ENCODE data around the gene SPACA7.
"Not testable (repeated sequence)": the region's sequence is repeated elsewhere in the genome, so short reads cannot be mapped to it uniquely, and the experiment has no call there.

The SPACA7 gene

DNA sequence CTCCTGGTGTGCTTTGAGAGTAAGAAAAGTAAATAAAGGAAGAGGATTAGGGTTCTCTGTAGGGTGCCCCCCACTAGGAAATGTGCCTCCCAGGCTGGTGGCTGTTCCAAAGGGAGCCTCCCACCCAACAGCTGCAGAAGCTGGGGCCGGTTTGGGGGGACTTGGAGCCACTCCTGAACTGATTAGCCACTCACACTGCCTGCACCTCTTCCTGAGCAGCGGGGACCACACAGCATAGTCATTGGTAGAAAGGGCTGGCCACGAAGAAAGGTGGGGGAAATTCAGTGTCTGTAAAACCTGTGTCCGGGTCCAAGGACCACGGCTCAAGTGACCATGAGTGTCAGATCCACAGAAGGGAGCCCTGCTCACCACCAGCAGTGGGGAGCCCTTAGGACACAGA, 55.6 kb downstream of the SPACA7 start:
- no peak for DNase-seq

DNA sequence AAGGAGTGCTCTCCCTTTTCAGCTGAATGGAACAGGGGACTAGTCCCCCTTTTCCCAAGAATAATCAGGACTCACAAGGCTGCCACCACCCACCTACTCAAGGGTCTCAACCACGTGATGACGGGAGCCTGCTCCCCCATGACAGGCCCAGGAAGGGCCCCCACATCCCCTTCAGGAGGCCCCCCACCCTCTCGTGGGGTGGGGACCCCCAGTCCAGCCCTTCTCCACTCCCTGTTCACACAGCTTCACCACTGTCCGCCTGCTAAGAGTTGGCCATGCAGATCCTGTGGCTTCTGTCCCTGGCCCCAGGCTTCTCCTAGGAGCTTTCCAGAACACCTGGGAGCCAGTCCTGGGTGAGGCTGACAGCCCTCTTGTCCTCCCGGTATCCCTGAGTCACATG, 56.6 kb downstream of the SPACA7 start:
- not testable (repeated sequence) for DNase-seq

DNA sequence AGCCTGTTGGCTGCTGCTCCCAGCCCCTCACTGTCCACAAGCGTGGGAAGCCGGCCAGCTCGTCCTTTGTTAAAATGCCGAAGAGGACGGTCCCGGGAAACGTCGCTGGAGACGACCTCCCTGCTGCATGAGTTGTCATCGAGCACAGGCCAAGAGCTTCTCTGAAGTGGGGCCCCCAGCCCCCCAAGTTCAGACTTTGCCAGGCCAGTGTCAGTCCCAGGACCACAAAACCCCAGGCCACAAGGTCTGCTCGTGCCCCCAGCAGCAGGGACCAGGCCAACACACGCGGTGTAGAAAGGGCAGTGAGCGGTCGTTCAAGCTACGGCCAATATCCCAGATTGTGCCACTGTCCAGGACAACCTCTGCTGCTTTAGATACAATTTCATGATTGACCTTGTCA, 57.4 kb downstream of the SPACA7 start:
- not testable (repeated sequence) for DNase-seq

DNA sequence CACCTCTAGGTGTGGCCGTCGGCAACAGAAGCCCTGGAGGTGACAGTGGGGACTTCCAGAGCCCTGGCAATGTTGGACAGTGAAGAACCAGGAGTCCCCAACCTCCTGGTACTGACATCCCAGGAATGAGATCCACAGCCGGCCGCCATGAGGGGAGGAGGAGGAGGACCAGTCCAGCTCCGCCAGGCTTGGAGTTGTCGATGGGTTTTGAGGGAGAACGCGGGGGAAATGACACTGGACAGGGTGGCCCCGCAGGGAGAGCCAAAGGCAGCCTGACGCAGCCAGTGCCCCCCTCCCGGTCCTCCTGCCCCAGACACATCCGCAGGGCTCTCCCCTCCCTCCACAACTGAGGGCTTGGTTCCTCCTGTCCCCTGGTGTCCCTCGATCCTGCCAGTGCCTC, 57.9 kb downstream of the SPACA7 start:
- DNase-seq = no peak

DNA sequence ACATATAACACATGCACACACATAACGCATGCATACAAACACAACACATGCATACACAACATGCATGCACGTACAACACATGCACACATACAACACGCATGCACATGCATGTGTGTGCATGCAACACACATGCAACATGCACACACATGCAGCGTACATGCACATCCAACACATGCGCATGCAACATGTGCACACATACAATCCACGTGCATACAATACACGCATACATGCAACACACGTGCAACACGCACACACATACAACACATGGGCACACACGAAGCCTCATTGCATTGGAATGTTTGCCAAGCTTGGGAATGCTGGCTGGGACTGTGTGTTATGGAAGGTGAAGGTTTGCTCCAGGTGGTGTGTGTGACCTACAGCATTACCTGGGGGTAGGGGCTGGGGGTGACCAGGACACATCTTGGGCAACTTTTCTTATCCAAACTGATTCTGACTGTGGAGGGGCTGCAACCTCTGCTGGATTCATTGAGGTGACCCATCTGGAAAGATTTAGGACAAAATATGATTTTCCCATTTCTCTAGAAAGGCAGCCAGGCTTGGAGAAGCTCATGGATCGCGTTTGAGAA, 58.9 kb downstream of the SPACA7 start:
- no peak for DNase-seq

DNA sequence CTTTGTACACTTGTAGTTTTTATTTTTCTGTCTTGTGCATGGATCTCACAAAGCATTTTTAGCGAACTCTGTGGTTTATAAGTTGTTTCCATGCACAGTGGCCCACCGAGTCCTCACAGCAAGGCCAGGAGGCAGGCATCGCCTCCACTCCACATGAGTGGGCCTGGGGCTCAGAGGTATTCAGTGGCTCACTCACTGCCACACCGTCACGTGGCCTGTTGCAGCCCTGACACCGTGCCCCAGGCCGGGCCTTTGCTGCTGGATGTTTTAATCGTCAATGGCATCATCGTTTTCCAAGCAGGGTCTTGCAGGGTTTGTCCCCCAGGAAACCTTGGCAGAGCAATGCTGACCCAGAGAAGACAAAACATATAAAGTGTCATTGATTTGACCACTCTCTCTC, 59.8 kb downstream of the SPACA7 start:
- DNase-seq = no peak

DNA sequence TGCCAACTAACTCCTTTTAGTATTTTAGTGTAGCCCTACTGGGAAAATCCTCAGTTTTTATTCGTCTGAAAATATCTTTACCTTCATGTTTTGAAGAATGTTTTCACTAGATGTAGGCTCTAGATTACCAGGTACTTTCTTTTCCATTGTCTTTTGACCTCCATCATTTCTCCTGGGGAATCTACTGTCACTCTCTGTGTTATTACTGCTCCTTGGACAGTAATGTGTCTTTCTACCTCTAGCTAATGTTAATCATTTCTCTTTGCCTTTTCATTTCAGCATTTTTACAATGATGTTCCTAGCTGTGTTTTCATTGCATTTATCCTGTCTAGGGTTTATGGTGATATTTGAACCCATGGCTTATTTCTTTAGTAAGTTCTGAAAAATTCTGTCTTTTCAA, 61.9 kb downstream of the SPACA7 start:
- DNase-seq = no peak

DNA sequence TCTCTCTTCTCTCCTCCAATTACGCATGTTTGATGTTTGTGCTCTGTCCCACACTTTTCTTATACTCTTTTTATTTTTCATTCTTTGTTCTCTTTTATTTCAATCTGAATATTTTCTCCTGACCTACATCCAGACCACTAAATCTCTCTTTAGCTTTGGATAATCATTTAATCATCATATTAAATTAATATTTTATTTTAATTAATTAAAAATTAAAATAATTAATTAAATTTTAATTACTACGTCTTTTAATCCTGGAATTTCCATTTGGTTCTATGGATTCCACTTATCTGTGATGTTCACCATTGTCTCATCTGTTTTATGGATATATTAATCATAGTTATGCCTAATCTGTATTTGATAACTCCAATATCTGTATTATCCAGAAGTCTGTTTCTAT, 62.4 kb downstream of the SPACA7 start:
- DNase-seq = no peak

DNA sequence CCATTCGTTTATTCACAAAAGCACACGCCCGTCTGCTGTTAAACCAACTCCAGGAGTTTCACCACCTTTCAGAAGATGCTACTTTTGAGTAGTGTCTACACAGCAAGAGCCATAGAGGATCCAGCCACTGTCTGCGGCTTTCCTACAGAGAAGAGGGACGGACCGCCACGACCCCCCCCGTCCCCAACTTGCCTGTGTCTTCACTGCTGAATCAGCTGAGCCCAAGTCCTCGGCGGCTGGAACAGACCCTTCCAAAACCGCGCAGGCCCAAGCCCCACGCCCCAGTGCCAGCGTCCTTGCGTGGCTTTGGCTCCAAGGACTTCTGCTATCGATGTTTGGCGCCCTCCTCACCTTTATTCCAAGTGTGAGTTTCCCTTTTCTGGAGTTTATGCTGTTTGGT, 65.1 kb downstream of the SPACA7 start:
- DNase-seq = no peak

DNA sequence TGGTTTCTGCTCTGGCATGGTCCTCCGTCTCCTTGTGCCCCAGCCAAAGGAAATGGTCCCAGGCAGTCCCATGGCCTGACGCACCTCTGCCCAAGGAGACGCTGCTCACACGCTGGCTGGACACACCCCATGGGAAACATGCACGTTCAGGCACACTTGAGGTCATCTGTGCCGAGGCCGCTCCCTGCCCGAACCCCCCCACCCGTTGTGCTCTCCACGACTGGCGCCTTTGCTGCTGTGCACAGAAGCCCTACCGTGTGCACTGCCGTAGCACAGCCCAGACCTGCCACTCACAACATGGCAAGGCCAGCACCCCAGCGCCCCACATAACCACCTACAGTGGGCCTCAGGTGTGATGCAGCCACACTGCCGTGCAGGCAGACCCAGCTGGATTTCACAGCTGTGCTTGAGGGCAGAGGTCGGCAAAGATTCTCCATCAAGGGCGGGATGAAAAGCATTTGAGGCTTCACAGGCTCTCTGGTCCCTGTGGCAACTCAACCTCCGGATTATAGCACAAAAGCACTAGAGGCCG, 65.7 kb downstream of the SPACA7 start:
- no peak for DNase-seq

DNA sequence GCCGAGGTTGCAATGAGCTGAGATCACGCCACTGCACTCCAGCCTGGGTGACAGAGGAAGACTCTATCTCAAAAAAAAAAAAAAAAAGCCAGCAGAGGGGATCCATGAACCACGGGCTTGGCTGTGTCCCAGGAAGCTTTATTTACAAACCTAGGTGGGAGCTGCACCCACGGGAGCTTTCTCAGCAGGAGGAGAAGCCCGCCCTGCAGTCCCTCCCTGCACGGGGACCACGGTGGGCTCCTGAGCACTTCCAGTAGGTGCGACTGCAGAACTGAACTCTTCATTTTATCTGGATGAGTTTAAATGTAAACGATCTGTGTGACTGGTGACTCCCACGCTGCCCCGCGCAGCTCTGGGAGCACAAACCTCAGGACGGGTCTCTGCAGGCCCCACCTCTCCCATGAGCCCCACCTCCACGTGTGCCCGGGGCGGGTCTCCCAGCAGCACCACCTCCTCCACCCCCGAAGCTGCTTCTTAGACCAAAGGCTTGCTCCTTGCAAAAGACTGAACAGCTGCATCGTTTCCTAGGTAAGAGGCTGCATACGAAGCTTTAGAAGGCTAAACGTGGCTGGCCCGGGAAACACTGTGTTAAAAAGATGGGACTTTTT, 66.4 kb downstream of the SPACA7 start:
- DNase-seq = no peak

DNA sequence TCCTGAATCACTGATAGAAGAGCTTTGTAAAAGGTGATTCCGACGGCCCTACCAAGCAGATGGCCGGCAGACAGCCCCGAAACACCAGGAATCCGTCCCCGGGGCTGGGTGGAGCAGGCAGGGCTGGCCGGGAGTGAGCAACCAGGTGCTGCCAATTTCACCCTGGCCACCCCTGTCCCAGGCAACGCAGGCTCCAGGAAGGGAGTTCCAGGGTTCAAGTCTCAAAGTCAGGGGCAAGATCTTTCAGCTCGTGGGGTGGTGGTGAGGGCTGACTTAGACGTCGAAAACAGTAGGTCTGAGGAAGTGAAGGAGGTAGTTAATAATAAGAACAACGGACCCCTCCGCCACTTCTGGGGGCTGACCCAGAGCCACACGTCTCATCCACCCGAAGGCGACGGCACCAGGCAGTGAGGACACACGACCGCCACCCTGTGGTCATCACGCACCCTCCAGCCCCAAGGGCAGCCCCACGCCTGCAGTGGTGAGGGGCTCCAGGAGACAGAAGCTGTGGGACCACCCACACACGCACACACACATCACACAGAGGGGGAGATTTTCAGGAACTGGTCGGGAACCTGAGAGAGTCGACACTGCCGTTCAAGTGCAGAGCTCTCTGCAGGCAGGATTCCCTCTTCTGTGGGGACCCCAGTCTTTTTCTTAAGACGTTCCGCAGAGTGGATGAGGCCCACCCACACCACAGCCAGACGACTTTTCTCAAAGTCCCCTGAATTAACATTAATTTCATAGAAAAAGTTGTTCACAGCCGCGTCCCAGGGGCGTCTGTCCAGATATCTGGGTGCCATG, 67.2 kb downstream of the SPACA7 start:
- DNase-seq = no peak

DNA sequence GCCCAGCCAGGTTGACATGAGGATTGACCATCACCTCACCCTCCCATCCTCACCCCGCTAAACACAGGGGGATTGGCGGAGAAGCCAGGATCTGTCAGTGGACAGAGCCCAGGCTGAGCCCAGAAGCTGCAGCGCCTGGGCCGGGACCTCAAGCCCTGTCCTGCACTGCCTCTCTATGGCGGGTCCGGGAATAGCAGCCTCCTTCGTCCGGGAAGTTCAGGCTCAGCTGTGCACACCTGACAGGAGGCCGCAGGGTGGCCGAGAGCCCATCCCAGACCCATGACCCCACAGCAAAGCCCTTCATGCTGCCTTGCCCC, 67.8 kb downstream of the SPACA7 start:
- no peak for DNase-seq

DNA sequence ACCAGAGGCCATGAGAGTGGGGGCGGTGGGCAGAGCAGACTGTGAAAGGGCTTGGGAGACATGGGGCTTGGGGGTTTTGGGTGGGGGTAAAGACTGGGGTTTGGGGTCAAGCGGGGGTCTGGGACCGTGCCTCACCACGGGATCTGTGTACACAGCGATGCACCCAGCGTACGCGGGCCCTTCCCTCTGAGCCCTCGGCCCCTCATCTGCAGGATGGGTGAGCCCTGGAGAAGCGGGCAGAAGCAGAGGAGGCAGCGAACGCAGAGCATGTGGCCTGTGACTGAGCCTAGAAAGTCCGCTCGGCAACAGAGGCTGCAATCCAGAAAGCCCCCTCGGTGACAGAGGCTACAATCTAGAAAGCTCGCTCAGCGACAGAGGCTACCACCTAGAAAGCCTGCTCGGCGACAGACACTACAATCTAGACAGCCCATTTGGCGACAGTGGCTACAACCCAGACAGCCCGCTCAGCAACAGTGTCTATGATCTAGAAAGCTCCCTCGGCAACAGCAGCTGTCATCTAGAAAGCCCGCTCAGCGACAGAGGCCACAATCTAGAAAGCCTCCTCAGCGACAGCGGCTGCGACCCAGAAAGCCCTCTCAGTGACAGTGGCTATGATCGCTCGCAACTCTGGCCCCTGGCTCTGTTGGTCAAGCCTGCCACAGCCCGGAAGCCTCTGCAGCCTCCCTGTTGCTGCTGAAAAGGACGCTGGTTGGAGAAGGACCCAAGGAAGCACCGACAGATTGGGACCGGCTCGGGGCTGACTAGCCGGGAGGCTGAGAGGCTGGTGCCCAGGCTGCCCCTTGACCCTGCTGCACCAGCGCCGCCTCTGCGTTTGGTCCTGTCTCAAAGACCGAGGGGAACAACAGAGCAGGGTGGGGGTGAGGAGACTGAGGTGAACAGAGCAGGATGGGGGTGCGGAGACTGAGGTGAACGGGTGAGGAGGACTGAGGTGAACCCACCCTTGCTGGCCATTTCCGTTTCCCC, 68.6 kb downstream of the SPACA7 start:
- no peak for DNase-seq

DNA sequence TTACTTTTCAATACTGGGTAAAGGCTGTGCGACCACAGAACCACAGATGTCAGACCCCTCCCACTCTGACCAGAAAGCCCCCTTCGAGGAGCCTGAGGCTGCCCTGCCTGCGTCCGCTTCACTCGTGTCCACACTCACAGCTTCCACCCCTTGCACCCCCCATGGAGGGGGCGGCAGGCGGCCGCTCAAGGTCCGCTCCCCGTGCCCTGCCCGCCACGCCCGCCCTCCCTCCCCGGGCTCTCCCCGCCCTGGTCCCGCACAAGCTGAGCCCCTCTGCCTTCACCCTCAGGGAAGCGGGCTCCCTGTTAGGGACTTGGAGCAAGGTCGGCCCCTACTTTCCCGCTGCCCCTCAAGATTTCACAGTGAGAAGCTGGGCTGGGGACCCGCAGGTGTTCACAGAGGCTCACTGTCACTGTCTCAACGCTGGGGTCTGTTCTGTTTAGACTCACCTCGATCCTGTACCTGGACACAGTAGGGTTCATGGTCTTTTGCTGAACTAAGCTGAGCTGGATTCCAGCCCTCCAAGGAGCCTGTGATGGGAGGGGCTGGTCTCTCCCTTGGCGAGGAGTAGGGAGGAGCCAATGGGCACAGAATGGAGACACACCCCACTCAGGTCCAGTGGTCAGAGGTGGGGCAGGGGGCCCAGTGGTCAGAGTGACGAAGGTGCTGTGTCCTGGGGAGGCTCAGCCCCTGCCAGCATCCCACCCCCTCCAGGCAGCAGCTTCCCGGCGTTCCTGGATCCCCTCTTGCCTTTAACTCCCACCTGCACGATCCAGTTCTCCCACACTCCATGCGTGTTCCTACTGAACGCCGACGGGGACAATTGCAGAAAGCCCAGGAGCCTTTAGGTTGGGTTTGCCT, 69.5 kb downstream of the SPACA7 start:
- no peak for DNase-seq

DNA sequence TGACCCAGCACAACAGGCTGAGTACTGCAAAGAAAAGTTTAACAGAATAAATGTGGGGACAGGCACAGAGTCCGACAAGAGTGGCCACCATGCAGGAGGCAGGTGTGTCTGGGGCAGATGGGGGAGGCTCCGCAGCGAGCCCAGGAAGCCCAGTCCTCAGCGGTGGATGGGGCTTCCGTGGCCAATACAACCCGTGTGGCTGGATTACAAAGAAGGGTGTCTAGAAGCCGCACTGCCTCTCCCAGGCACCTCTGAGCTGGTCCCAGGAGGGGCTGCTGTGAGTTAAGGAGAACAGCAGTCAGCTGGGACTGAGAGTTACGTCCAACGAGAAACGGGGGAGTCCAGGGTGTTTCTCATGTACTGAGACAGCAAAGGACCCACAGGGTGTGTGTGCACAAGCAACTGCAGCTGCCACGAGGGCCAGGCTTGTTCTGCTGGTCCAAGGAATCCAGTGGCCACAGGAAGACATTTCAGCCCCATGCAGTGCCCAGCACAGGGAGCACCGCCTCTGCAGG, 70.2 kb downstream of the SPACA7 start:
- DNase-seq = no peak

DNA sequence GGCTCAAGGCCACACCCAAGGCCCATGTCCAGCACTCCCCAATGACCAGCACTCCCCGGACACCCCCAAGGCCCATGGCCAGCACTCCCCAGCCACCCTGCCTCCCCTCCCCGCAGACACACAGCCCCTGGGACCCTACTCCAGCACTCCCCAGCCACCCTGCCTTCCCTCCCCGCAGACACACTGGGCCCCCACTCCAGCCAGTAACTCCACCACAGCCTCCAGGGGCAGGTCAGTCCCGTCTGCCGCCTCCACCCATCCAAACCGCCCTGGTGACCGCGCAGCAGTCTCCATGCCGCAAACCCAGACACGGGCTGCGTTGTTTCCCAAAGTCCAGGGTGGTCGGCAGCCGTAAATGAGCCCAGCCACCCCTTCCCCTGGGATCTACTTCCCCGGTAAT, 70.7 kb downstream of the SPACA7 start:
- DNase-seq = no peak

DNA sequence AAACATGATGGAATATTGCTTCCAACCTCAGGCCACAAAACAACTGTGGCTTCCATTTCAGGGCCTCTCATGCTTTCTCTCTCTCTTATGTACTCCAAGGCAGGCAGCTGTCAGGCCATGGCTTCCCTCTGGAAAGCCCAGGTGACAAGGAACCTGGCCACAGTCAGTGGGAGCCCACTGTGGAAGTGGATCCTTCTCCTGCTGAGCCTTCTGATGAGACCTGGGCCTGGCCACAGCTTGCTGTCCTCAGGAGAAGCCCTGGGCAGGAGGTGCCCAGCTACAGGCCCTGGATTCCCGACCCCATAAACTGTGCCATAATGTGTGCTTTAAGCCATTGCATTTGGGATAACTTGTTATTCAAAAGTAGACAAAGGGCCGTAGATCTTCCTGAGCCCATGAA, 71.2 kb downstream of the SPACA7 start:
- no peak for DNase-seq

DNA sequence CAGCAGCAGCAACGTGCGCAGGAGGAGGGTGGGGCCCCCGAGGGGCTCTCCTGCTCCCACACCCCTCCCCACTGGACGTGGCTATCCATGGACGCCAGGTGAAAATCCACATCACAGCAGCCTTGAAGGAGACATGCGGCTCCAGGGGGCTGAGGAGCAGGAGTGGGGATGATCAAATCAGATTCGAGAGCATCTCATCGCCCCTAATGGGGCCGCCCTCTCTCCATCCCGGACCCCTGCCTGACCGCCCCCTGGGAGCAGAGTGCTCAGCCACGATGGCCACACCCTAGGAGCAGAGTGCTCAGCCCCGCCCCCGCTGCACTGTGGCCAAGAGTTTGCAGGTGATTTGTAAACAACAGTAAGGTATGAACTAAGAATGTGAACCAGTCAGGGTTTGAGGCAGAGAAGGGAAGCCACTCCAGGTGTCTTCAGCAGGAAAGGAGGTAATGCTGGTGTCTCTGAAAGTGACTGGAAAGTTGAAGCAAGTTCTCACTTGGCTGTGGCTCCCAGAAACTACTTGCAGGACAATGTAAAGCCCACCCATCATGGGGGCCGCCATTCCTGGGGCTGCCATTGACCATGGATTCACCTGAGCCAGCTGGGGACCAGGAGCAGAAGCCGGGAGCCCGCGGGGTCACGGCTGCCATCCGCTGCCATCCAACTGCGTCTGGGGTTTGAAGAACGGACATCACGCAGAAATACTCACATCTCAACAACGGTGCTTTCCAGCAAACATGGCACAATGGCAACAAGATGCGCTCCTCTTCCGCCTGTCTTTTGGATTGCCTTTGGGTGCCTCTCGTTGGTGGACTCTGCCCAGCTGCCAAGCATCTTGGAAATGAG, 71.8 kb downstream of the SPACA7 start:
- no peak for DNase-seq

DNA sequence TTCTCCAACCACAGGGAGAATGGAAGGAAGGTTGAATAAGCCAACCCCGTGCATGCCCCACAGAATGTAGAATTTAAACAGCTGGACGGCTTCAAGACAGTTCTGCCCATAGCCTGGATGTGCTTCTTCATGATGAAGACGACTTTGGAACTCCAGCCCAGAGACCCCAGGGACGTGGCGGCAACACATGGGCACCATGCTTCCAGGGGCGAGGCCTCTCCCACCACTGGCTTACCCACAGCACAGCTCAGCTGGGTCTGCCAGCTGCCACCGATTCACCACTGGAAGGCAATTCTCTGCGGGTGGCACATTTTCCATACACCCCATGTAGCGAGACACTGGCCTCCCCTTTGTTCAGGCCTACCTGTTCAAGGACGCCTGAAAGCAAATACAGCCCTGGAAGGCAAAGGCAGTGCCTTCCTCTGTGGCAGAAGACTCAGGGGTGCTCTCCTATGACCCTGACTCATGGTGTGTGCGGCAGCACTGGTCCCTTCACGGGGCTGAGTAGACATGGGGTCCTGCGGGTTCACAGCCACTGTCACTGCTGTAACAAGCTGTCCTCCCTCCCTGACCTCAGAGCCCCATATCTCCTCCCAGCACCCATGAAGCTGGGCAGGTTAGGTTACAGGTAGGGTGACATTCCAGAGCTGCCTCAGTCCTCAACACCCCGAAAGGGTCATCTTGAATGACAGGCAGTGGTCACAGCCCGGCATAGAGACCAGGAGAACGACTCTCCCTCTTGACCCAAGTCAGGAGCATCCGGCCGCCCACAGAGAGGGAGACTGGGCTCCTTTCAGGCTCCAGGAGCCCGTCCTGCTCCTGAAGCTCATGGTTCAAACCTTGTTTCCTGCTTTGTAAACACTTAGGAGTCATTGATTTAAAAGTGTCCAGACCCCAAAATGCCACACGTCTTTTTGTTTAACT, 72.7 kb downstream of the SPACA7 start:
- no peak for DNase-seq

All from GF-D8 (cell line).